Gastroesophageal sphincter (tissue), 4 donors: ENCODE data around the gene ZBTB21. TPM values are rescaled to one million over a fixed set of nuclear protein-coding genes. Genes with fewer than 3 reads are reported as not detected.

Experiments
- ATAC-seq: fragments of 150-250 bp; one replicate; pipeline ENCODE4 v1.9.1; 2016; ENCODE audit warnings: mild to moderate bottlenecking, moderate library complexity
- H3K27ac ChIP-seq, 4 donors: fragments of 200-600 bp; sonication (generic) in 3 of 4; 1 replicate in 3 of 4; 2 replicates in 1 of 4; pipeline ENCODE4 v1.5.1; 2016 to 2019
- H3K27me3 ChIP-seq: fragments of 200-600 bp; sonication (generic); one replicate; pipeline ENCODE4 v1.5.1; 2019
- H3K36me3 ChIP-seq, 2 donors: fragments of 200-600 bp; sonication (generic); one replicate each; pipeline ENCODE4 v1.5.1; 2019; ENCODE audit warnings: control low read depth in 1 of 2
- H3K4me1 ChIP-seq, 3 donors: fragments of 200-600 bp; sonication (generic); 1 replicate in 2 of 3; 2 replicates in 1 of 3; pipeline ENCODE4 v1.5.1; 2016 to 2019; ENCODE audit warnings: control low read depth in 2 of 3
- H3K4me3 ChIP-seq, 2 donors: fragments of 200-600 bp; sonication (generic); one replicate each; pipeline ENCODE4 v1.5.1; 2019; ENCODE audit warnings: mild to moderate bottlenecking in 1 of 2, moderate library complexity in 1 of 2
- H3K9me3 ChIP-seq, 3 donors: fragments of 200-600 bp; sonication (generic); one replicate each; pipeline ENCODE4 v1.5.1; 2017 to 2019; ENCODE audit warnings: control low read depth in 2 of 3
- EP300 ChIP-seq: sonication (generic); formaldehyde crosslinking; IDR thresholded peaks from one replicate; pipeline ENCODE4 v1.6.1; 2017; ENCODE audit warnings: antibody characterized with exemption, mild to moderate bottlenecking
- POLR2A ChIP-seq, 2 donors: fragments of 450-650 bp; IDR thresholded peaks; one replicate each; pipeline ENCODE4 v1.6.1; 2017; ENCODE audit warnings: antibody characterized with exemption in 2 of 2, mild to moderate bottlenecking in 2 of 2, moderate library complexity in 1 of 2
- POLR2AphosphoS5 ChIP-seq: sonication (generic); formaldehyde crosslinking; IDR thresholded peaks from one replicate; pipeline ENCODE4 v1.6.1; 2017; ENCODE audit warnings: antibody characterized with exemption
- WGBS, 2 donors: methylation state at CpG; one replicate each; pipeline ENCODE4 v1.1.5; 2018; ENCODE audit warnings: low coverage in 1 of 2; 5-methylcytosine and 5-hydroxymethylcytosine counted together
- total RNA-seq, 4 donors: library from RNA; depleted of rRNA; stranded (reverse); fragments of >200 nt; gene quantifications; one replicate each; pipeline ENCODE4 v1.1.0, GENCODE V29; 2016
- TF ChIP-seq, protein P1 (sequence below), 4 experiments: fragments of 200-600 bp in 2 of 4; fragments of 450-650 bp in 2 of 4; sonication (generic) in 1 of 4; IDR thresholded peaks; one replicate each; pipeline ENCODE4 v1.5.1; 2017 to 2019; ENCODE audit warnings: antibody characterized with exemption in 4 of 4, mild to moderate bottlenecking in 2 of 4, moderate library complexity in 2 of 4

ZBTB21 gene
- total RNA-seq, 4 donors from 2014 or later, result 6.6 to 14.1 (median 9.4) TPM

GRCh38 chr21:41939391-41939790, 70.8 kb downstream of the ZBTB21 start:
- peaks cover 0 to 31% of the 10 kb centered on the region in 2 donors for H3K36me3 ChIP-seq
- H3K4me3 ChIP-seq, result no peak overlapping the region
- no CpG with 5 or more reads among the region's 8 CpGs for WGBS, 2 donors
- no peaks in the 10 kb centered on the region for H3K9me3 ChIP-seq
- H3K4me1 ChIP-seq, result peaks cover 0 to 4% (median 0%) of the 10 kb centered on the region in 3 donors
- H3K27me3 ChIP-seq, result no peaks in the 10 kb centered on the region
- ATAC-seq, result no peak
- no peak overlapping the region for H3K27ac ChIP-seq
- TF ChIP-seq EP300 (no peak), POLR2A (IDR thresholded peaks at IDR 0.05) (no peak), POLR2AphosphoS5 (no peak)
- TF ChIP-seq, protein P1, sequence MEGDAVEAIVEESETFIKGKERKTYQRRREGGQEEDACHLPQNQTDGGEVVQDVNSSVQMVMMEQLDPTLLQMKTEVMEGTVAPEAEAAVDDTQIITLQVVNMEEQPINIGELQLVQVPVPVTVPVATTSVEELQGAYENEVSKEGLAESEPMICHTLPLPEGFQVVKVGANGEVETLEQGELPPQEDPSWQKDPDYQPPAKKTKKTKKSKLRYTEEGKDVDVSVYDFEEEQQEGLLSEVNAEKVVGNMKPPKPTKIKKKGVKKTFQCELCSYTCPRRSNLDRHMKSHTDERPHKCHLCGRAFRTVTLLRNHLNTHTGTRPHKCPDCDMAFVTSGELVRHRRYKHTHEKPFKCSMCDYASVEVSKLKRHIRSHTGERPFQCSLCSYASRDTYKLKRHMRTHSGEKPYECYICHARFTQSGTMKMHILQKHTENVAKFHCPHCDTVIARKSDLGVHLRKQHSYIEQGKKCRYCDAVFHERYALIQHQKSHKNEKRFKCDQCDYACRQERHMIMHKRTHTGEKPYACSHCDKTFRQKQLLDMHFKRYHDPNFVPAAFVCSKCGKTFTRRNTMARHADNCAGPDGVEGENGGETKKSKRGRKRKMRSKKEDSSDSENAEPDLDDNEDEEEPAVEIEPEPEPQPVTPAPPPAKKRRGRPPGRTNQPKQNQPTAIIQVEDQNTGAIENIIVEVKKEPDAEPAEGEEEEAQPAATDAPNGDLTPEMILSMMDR (IDR thresholded peaks at IDR 0.05), result no peak

Other genes with a start within 250 kb of the ZBTB21 start
- 1 to 10 TPM in 2 of 4 donors, under 1 TPM in 2; 0.40 to 5.8 (median 1.5) TPM for gene RIPK4, start 243.3 kb downstream of the ZBTB21 start, total RNA-seq
- gene PRDM15, start 131.0 kb downstream of the ZBTB21 start, total RNA-seq, result 1 to 10 TPM; 2.9 to 8.2 (median 7.2) TPM
- 10 to 100 TPM; 15.6 to 38.9 (median 18.7) TPM for gene C2CD2, start 56.3 kb downstream of the ZBTB21 start, total RNA-seq
- not detected for gene UMODL1, start 61.0 kb upstream of the ZBTB21 start, total RNA-seq
- gene ABCG1, start 208.8 kb upstream of the ZBTB21 start, total RNA-seq, result 10 to 100 TPM; 15.9 to 21.8 (median 18.0) TPM